H4 (cell line): ENCODE data around the gene IGFBP1. TPM values are rescaled to one million over a fixed set of nuclear protein-coding genes. Genes with fewer than 3 reads are reported as not detected.

ENCODE experiments used
- DNase-seq: peaks from one replicate; pipeline ENCODE4 v3.0.0-alpha.2; 2015; ENCODE audit warnings: low spot score
- total RNA-seq: library from RNA; depleted of rRNA; stranded (reverse); fragments of >200 nt; shearing (Covaris generic); gene quantifications from 2 replicates; pipeline ENCODE4 v1.2.3, GENCODE V29; 2014

The IGFBP1 gene
- total RNA-seq, 1 experiment from 2014 or later = not detected

DNA sequence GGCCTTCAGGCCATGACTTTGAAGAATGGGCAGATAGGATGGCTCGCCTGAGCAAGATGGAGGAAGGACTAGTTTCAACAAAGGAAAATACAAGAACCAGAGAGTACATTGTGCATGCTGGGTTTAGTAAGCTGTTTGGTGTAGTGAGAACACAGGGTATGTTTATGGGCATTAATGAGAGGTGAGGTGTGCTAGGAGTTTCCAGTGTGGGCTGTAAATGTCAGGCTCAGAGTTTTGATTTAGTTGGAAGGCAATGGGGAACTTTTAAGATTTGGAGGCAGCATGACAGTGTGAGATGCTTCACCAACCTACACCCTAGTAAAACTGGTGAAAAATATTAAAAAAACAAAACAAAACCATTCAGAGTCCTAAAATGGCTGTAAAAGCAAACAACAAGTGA lies 13.3 kb downstream of the IGFBP1 start:
- no peak for DNase-seq

DNA sequence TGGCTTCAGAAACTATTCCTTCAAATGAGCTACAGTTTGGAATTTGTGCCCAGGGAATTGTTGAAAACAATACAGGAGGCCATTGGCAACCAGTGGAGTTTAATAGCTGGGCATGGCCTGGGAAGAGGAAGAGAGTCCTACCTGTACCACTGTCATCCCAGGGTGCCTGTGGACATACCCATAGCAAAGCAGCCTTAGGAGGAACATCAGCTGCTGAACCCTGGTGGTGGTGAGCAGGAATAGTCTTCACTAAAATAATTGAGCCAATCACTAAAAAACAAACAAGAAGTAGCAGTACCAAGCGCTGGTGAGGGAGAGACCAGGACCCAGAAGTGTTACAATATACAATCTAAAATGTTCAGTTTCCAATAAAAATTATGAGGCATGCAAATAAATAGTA lies 14.5 kb downstream of the IGFBP1 start:
- DNase-seq = no peak

DNA sequence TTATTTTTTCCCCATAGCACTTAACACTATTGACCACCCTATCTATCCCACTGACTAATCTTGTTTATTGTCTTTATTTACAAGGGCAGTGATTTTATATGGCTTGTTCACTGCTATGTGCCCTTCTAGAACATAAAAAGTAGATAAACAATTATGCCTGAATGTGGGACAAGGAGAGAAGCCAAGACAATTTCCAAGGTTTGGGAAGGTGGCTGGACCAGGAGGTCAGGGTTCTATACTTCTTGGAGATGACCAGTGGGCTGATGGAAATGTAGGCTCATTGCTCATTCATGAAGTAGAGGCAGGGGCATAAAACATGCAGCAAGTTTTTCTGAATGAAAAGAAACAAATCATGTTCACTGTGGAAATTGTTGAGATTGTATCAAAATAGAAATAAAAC lies 21.3 kb downstream of the IGFBP1 start:
- no peak for DNase-seq

DNA sequence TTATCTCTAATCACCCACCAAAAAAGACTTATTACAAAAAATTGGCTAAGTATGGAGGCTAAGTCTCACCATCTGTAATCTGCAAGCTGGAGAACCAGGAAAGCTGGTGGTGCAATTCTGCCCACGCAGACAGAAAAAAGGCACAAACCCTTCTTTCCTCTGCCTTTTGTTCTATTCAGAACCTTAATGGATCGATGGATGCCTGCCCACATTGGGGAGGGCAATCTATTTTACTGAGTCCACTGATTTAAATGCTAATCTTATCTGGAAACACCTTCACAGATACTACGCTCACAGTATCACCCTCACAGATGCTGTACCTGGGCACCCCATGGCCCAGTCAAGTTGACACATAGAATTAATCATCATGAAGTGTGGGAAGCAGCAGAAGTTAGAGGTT lies 22.6 kb downstream of the IGFBP1 start:
- no peak for DNase-seq

DNA sequence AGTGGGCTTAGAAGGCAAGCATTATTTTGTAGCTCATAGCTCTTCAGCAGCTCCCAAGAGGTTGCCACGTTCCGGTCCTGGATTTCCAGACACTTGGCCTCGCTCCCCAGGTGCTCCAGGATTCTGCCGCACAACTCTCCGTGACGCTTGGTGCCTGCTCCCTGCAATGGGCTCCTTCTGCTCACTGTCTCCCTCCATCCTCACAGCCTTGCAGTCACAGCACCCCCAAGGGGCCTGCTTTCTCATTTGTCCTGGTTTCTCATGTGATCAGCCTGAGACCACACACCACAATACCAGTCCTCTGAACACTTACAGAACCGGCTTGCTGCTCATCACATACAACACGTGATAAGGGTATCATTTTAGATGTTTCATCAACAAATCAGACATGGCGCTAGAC lies 23.0 kb downstream of the IGFBP1 start:
- no peak for DNase-seq

DNA sequence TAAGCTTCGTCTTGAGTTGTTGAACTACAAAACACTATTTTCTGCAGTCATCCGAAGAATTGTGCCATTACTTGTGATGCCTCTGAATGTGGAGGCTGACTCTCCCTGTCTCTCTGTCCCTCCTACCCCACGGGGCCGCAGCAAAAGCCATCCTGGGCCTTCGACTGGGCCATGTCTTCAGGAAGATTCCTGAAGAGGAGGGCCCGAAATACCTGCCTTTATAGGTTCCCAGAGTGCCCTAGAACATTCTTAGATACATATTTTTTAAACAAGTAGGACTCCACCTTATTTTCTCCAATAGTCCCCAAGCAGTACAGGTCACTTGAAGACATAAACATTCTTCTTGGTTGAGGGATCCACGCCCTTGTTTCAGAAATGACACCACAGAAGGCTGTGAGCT lies 24.7 kb downstream of the IGFBP1 start:
- DNase-seq = no peak

DNA sequence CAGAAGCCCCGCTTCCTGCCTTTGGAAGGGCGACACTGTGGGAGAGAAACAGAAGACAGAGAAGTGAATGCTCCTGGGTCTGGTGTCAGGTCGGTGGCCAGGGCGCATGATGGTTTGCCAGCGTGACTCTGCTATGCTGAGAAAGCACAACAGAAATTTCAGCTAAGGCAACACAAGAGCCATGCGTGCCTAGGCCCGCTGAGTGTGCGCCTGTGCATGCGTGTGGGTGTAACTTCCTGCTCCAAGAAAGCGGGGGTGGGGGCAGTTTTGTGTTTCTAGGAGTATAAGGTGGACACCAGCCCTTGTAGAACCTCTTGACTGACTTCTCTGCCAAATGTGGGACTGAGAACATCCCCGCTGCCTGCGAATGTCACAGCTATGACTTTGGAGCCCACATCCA lies 26.6 kb downstream of the IGFBP1 start:
- no peak for DNase-seq

DNA sequence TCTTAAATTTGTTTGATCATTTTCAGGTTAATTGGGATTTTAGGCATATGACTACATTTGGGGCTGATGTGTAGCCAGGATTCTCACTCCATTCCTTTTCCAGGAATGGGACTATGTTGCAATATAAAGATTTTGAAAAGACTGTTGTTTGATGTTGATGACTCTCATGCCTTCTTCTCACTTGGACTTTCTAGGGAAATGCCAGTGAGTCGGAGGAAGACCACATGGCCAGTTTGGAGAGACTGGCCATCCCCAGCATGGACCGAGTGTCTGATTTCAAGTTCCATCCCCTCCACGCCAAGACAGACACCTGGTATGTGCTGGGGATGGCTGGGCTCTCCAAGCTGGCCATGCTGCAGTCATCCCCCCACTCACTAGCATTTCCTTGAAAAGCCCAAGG lies 27.3 kb downstream of the IGFBP1 start:
- DNase-seq = no peak

DNA sequence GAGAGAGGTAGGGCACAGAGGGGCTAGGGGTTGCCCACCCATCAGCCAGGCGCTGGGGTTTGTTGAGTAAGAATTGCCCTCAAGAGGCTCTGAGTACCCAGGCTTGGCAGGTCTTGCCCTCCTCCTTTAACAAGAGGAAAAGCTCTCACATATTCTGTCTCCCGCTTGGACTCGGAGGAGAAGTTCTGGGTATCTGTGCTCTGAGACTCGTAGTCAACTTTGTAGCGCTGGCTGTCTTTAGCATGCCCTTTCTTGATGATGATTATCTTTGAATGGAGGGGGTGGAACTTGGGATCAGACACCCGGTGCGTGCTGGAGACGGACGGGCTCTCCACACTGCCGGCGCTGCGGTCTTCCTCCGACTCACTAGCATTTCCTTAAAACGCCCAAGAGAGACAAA lies 28.8 kb downstream of the IGFBP1 start:
- no peak for DNase-seq

DNA sequence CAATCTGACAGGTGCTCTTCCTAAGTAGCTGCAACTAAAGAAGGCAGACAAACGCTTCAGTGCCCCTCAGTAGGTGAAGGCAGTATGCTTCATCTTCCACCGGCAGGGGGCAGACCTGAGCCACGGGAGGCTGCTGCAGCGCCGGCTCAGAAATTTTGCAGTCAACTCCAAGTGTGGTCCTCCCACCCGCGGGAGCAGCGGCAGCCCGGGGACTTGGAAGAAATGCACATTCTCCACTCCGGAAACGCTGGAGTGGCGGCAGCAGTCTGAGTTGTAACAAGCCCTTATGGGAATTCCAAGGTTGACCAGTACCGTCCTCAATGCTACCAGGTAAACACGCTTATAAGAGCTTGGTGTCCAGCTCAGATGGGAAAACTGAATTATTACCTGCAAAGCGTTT lies 29.4 kb downstream of the IGFBP1 start:
- peak; percentile 86 for DNase-seq

DNA sequence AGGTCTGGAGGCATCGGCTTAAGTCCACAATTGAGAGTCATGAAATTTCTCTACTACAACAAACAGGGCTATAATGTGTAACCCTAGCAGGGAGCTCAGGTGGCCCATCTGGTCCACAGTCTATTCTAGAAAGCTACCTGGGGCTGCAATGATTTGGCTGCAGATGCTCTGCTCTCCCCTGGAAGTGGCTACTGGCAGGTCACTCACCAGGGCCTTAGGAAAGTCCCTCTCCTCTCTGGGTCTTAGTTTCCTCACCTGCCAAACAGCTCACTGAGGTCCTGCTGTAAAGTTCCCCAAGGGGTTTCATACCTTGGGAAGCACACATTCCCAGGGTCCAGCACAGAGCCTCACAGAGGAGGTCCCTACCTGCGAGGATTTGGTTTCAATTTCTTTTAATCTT lies 30.3 kb downstream of the IGFBP1 start:
- no peak for DNase-seq

DNA sequence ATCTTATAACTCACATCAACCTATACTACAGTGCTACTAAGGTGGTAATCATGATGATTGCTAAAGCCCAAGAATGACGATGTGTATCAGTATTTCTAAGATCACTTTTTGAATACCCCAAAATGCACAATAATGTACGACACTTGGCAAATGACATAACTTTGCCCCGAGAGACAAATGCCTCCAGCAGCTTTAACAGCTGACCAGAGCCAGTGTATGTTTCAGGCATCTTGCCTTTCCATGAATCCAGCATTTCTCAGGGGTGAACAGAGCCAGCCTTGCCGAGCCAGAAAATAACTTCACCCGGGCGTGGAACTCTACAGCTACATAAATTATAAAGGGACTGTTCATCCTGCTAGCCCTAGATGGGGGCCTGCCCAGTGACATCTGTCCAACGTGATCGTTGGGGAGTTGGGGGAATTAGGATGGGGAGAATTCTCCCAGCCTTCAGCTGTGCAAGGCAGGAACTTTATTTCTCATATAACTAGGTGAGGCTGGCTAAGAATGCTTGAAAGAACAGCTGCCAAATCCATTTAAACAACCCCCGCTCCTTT lies 31.0 kb downstream of the IGFBP1 start:
- no peak for DNase-seq

DNA sequence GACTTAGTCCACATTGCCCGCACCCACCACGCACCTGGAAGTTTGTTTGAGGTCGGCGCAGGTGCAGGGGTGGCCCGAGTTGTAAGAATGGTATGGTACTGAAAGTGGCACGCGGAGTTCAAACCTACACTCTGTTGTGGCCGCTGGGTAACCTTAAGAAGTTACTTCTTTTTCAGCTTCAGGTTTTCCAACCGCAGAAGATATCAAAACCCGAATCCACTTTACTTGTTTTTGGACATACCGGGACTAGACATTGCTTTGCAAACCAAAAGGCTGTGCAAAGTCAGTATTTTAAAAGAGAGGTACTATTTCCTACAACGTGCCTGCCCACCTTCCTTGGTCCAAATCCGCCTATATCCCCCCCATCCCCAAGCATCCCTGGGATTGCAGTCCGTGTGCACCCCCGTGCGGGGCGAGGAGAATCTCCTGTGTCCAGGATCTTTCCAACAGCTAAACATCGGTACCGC lies 31.7 kb downstream of the IGFBP1 start:
- no peak for DNase-seq

DNA sequence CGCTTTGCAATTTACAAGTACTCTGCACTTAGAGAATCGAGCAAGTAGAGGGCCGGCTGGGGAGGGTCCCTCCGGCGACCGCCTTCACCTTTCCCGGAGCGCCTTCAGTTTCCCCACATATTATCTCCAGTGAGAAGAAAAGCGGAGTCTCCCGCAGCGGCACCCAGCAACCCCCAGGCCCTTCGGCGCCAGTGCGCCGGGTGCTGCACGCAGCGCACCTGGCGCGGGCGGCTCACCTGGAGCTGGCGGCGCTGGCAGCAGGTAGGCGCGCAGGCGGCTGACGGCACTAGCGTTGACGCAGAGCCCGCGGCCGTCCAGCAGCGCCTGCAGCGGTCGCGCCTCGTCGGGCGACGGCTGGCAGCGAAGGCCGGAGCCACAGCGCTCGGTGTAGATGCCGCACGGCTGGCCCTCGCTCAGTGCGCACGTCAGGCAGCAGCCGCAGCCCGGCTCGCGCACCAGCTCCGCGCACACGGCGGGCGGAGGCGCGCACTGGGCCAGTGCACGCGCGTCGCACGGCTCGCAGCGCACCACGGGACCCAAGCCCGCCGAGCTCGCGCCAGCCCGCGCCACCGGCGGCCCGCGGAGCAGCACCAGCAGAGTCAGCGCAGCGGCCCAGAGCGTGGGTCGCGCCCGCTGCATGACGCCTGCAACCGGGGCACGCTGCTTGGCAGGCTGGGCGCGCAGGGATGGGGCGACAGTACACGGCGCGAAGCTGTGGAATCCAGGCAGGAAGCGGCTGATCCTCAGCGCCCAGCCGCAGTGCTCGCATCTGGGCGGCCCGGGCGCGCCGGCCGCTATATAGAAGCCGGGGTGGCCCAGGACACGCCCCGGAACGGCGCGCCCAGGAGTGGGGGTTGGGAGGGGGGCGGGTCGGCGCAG lies 32.5 kb downstream of the IGFBP1 start, which contains the start of gene IGFBP3:
TSS of gene IGFBP3 (minus strand) at position 771 of the 879 bp plus-strand sequence. CDS start at position 639, 132 bp downstream.
- DNase-seq = peak; percentile 85

DNA sequence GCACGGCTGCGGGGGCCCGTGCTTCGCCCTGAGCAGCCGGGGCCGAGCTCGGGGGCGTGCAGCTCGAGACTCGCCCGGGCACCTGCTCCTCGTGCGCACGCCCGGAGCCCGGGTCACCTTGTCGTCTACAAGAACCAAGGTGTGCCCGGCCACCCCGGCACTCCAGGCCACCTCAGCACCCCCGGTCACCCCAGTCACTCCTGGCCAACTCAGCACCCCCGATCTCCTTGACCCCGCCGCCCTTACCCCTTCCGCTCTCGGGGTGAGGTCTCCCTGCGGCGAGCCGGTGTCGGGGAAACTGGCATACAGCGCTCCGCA lies 33.1 kb downstream of the IGFBP1 start:
- DNase-seq = no peak

DNA sequence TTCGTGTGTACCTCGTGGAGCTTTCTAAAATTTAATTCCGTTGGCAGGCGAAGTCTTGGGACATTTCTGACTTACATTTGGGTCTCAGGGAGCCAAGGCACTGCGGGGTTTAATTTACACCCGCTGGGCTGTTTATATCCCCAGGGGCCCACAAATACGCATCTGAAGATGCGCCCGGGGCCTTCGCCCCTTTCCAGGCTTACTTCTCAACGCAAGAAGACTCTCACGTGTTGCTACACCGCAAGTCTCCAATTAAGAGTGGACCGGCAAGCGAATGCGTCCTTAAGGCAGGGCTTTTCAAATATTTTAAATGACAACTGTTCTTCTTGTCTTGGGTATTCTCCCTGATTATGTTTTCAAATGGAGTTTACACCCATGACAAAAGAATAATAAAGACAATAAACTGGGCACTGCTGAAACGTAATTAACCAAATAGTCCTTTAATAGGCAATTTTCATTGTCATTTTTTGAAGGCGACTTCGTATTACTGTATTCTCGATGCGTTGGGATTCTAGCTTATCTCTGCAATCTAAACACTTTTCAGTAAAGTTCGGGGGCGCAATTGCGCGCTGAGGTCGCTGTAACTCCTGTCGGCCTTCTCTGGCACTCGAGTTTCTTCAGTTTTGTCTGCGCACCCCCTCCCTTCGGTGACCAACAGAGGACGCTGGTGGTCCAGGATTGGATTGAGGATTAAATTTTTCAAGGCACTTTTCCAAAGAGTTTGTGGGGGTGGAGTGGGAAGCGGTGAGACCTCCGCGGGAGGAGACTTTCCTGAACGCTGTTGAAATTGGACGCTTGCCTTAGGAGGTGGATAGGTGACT lies 33.6 kb downstream of the IGFBP1 start:
- DNase-seq = peak; percentile 91

DNA sequence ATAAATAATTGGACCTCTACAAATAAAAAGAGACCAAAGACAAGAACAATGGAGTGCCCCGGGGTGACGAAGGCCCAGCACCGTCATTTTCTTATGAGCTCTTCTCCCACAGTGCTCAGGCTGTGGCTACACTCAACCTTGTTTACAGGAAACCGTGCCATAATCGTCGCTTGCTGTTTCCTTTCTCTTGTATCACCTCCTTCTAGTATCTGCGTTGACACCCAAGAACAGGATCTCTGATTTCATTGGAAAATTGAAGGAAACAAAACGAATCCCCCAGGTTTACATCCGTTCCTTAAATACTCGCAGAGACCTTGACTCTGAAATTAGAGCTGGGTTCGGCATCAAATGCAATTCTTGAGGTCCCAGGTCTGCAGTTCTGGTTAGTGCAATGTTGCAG lies 34.5 kb downstream of the IGFBP1 start:
- DNase-seq = peak; percentile 73

DNA sequence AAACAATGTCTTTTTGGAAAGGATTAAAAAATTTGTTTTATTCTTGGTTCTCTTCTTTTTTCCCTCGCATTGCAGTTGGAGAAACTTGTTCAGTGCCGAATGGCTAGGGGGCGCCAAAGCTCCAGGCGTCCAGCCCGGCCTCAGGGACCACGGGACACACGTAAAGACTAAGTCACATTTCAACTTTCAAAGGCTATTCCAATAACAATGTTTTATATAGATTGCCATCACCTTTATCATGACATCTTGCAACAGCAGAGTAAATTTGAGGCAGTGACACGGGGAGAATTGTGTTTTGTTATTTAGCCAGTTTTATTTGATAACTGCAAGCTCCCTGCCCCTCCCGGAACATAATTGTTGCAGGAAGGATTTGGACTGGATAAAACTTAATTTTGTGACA lies 35.0 kb downstream of the IGFBP1 start:
- peak; percentile 93 for DNase-seq

DNA sequence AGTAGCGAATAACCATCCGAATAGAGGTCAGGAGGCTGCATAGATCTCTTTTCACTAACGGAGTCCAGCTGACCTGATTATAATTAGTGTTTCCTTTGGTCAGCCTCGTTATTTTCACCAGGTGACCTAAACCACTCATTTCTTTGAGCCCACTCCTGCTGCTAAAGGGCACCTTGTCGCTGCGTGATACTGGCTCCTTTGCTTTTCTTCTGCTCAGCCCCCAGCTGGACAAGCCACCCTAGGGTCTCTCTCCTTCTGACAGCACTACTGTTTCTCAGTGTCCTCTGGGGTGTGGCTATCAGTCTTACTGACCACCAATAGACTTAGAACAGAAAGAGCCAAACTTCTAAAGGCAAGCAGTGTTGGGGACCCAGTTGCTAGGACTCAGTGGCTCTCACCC lies 35.5 kb downstream of the IGFBP1 start:
- DNase-seq = no peak

DNA sequence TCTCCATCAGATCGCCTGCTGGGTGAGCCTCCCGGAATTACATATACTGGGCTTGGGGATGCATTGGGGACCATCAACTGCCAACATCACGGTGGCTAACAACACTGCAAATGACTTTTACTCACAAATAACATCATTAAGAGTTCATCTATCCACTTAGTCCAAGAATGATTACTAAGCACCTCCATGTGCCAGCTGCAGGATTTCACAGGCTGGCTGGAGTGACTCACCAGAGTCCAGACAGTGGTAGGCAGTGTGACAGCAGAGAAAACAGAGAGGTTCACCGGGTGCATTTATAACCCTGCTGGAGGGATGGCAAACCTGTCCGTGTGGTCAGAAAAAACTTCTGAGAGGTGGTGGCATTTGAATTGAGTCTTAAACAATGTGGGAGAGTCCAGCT lies 36.0 kb downstream of the IGFBP1 start:
- peak; percentile 97 for DNase-seq

DNA sequence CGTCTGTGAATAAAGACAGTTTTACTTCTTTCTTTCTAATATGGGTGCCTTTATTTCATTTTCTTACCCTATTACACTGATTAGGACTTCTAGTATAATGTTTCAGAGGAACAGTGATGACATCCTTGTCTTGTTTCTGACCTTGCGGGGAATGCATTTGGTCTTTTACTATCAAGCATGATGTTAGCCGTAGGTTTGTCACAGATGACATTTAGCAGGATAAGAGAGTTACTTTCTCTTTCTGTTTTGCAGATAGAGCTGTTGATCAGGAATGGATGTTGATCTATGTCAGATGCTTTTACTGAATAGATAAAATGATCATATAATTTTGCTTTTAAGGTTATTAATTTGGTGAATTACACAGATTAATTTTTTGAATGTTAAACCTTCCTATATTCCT lies 39.4 kb downstream of the IGFBP1 start:
- no peak for DNase-seq

DNA sequence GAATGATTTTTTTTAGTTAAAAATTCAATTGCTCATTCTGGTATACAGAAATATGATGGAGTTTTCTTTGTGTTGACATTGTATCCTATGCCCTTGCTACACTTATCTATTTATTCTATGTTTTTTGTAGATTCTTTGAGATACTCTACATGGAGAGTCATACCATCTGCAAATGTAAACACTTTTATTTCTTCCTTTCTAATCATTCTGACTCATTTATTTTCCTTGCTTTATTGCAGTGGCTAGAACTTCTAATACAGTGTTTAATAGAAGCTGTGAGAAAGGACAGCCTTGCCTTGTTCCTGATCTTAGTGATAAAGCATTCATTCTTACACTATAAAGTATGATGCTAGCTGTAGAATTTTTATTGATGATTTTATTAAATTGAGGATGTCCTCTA lies 42.7 kb downstream of the IGFBP1 start:
- no peak for DNase-seq

DNA sequence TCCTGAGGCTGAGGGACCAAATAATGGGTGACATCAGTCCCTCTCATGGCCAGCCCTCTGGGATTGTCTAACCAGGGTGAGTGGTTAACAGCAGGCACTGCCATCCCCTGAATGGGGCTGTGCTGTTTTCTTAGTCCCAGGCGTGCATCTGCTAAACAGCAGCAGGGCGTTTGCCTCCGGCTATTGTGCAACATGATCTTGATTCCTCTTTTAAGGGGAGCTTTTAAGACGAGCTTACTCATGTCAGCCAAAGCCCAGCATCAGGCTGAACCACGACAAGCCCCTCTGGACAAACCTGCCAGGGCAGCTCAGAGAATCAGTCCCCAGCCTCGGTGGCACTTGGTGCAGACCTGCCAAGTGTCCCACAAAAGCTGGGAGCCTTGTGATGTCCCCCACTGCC lies 49.0 kb downstream of the IGFBP1 start:
- DNase-seq = no peak
